ENCODE results near the gene MRC1.

DNA sequence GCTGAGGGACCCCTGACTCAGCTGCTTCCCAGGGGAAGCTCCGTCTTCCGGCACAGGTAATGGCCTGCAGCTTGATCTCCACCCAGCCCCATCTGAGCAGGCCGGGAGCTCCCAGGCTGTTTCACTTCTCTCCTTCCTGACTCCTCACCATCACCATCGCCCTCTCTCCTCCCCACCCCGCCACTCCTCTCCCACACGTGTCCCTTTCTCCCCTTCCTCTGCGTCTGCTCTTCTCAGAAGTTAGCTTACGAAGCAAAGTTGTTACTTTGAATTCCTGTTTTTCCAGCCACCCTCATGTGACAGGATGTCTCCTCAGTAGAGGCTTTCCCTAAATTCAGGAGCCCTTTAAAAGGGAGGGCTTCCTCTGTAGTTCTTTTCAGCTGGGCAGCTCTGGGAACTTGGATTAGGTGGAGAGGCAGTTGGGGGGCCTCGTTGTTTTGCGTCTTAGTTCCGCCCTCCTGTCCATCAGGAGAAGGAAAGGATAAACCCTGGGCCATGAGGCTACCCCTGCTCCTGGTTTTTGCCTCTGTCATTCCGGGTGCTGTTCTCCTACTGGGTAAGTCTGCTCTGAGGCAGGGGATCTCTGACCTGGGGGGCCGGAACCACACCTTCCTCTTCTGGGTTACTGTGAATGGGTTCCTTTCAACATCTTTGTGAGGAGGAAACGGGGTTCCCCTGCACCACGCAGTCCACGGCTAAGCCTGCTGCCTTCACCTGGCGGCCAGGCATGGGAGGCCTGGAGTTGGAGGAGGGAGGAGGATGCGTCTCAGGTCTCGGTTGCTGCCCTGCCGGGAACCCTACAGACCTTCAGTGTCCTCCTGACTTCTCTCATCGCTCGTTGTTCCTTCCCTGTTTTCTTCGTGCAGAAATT is at the start of gene MRC1:
- TF ChIP-seq, protein P1, sequence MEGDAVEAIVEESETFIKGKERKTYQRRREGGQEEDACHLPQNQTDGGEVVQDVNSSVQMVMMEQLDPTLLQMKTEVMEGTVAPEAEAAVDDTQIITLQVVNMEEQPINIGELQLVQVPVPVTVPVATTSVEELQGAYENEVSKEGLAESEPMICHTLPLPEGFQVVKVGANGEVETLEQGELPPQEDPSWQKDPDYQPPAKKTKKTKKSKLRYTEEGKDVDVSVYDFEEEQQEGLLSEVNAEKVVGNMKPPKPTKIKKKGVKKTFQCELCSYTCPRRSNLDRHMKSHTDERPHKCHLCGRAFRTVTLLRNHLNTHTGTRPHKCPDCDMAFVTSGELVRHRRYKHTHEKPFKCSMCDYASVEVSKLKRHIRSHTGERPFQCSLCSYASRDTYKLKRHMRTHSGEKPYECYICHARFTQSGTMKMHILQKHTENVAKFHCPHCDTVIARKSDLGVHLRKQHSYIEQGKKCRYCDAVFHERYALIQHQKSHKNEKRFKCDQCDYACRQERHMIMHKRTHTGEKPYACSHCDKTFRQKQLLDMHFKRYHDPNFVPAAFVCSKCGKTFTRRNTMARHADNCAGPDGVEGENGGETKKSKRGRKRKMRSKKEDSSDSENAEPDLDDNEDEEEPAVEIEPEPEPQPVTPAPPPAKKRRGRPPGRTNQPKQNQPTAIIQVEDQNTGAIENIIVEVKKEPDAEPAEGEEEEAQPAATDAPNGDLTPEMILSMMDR (conservative IDR thresholded peaks at IDR 0.05) = no peak
- TF ChIP-seq EZH2 (IDR thresholded peaks at IDR 0.05; ENCODE audit: low read depth) = no peak
